ENCODE results near the gene PIK3C3. TPM values are rescaled to one million over a fixed set of nuclear protein-coding genes. Genes with fewer than 3 reads are reported as not detected.

The PIK3C3 gene
- total RNA-seq, result 10 to 100 TPM; 33.4 to 70.4 (median 45.9) TPM

GRCh38 chr18:41954827-41955613 lies at the start of gene PIK3C3:
Gene PIK3C3 (plus strand): TSS chr18:41955234. CDS start chr18:41955292, 58 bp downstream.
- Histone ChIP-seq H3K9me3 (no peaks in the 10 kb centered on the region), H3K27me3 (no peaks in the 10 kb centered on the region), H3K4me1 (peaks cover 0 to 9% of the 10 kb centered on the region in 2 donors), H3K4me3 (peak within 1 kb of the TSS; percentile 88 to 89 (median 88)), H3K27ac (peak within 1 kb of the TSS; percentile 87), H3K36me3 (no peaks in the 10 kb centered on the region)
- intact Hi-C loops (cut with DNase I; ENCODE audit: low total_unique reads), result no loop called here
- TF ChIP-seq POLR2A (IDR thresholded peaks at IDR 0.05), result no peak
- TF ChIP-seq POLR2AphosphoS5 (IDR thresholded peaks at IDR 0.05), result peak; percentile 28 to 66 (median 56)
- peak; percentile 93 to 94 for DNase-seq (ENCODE audit: low spot score in 2 of 2)

GRCh38 chr18:41905786-41906527 lies 49.1 kb upstream of the PIK3C3 start:
- TF ChIP-seq POLR2AphosphoS5 (IDR thresholded peaks at IDR 0.05) (no peak), CTCF (IDR thresholded peaks at IDR 0.05) (no peak), POLR2A (IDR thresholded peaks at IDR 0.05) (no peak)
- no peak overlapping the region for H3K4me3 ChIP-seq

GRCh38 chr18:41906528-41907146 lies 48.4 kb upstream of the PIK3C3 start:
- intact Hi-C loops (cut with DNase I; ENCODE audit: low total_unique reads), result no loop called here
- no peaks in the 10 kb centered on the region for H3K36me3 ChIP-seq
- no peaks in the 10 kb centered on the region for H3K27me3 ChIP-seq
- no peaks in the 10 kb centered on the region for H3K4me1 ChIP-seq
- no peak overlapping the region for H3K27ac ChIP-seq
- no peak for DNase-seq (ENCODE audit: low spot score in 2 of 2)
- TF ChIP-seq POLR2A (IDR thresholded peaks at IDR 0.05) (no peak), POLR2AphosphoS5 (IDR thresholded peaks at IDR 0.05) (no peak), CTCF (IDR thresholded peaks at IDR 0.05) (peak; percentile 24 to 62 (median 50))
- H3K9me3 ChIP-seq, result no peaks in the 10 kb centered on the region
- peak overlapping the region in 1 of 3 donors; percentile 39 for H3K4me3 ChIP-seq

More at GRCh38 chr18:41905786-41906527, 49.1 kb upstream of the PIK3C3 start:
- no peak for DNase-seq (ENCODE audit: low spot score in 2 of 2)
- Histone ChIP-seq H3K27ac (no peak overlapping the region), H3K36me3 (no peaks in the 10 kb centered on the region), H3K9me3 (no peaks in the 10 kb centered on the region), H3K27me3 (no peaks in the 10 kb centered on the region), H3K4me1 (no peaks in the 10 kb centered on the region)
- intact Hi-C loops (cut with DNase I; ENCODE audit: low total_unique reads), result no loop called here

- intact Hi-C loops (cut with DNase I; ENCODE audit: low total_unique reads), result no loop called here
- H3K36me3 ChIP-seq, result no peaks in the 10 kb centered on the region
- no peak overlapping the region for H3K27ac ChIP-seq
- H3K4me3 ChIP-seq, result no peak overlapping the region
- TF ChIP-seq CTCF (IDR thresholded peaks at IDR 0.05), result no peak
- no peak for TF ChIP-seq POLR2A (IDR thresholded peaks at IDR 0.05)
- no peak for TF ChIP-seq POLR2AphosphoS5 (IDR thresholded peaks at IDR 0.05)
- DNase-seq (ENCODE audit: low spot score in 2 of 2), result no peak
- no peaks in the 10 kb centered on the region for H3K4me1 ChIP-seq
- no peaks in the 10 kb centered on the region for H3K9me3 ChIP-seq
- H3K27me3 ChIP-seq, result no peaks in the 10 kb centered on the region
Observed at GRCh38 chr18:41917181-41917580, 37.9 kb upstream of the PIK3C3 start.

GRCh38 chr18:41921770-41922169 lies 33.3 kb upstream of the PIK3C3 start:
- H3K4me3 ChIP-seq, result no peak overlapping the region
- intact Hi-C loops (cut with DNase I; ENCODE audit: low total_unique reads), result no loop called here
- DNase-seq (ENCODE audit: low spot score in 2 of 2), result no peak
- no peak overlapping the region for H3K27ac ChIP-seq
- no peaks in the 10 kb centered on the region for H3K27me3 ChIP-seq
- no peaks in the 10 kb centered on the region for H3K4me1 ChIP-seq
- no peak for TF ChIP-seq POLR2A (IDR thresholded peaks at IDR 0.05)
- TF ChIP-seq CTCF (IDR thresholded peaks at IDR 0.05), result no peak
- no peak for TF ChIP-seq POLR2AphosphoS5 (IDR thresholded peaks at IDR 0.05)
- H3K36me3 ChIP-seq, result no peaks in the 10 kb centered on the region
- H3K9me3 ChIP-seq, result no peaks in the 10 kb centered on the region

All from breast epithelium (tissue), 4 donors.